NCI-H1694 treated with DMSO at 0.1 percent for 48 hours (cell line): ENCODE measurements around the gene PPP1R12B.
A peak's percentile ranks its signal among the peaks of the same experiment; 100 is the strongest.
"Not testable (repeated sequence)": the region's sequence is repeated elsewhere in the genome, so short reads cannot be mapped to it uniquely, and the experiment has no call there.

ENCODE experiments used
- DNase-seq: peaks from one replicate; lab custom pipeline; 2025; lab: John Stamatoyannopoulos, UW

The PPP1R12B gene

GRCh38 chr1:202561726-202562443 is 213.4 kb downstream of the PPP1R12B start:
- no peak for DNase-seq

- DNase-seq: no peak
Measured at GRCh38 chr1:202562444-202563060, 214.1 kb downstream of the PPP1R12B start.

- no peak for DNase-seq
Measured at GRCh38 chr1:202563818-202564217, 215.3 kb downstream of the PPP1R12B start.

- no peak for DNase-seq
Measured at GRCh38 chr1:202564958-202565495, 216.5 kb downstream of the PPP1R12B start.

GRCh38 chr1:202565890-202566602 is 217.5 kb downstream of the PPP1R12B start:
- no peak for DNase-seq

GRCh38 chr1:202567738-202568137 is 219.2 kb downstream of the PPP1R12B start:
- DNase-seq: no peak

- DNase-seq: no peak
Measured at GRCh38 chr1:202568410-202568809, 219.9 kb downstream of the PPP1R12B start.

GRCh38 chr1:202568826-202569225 is 220.3 kb downstream of the PPP1R12B start:
- DNase-seq: no peak

- no peak for DNase-seq
Measured at GRCh38 chr1:202569393-202570322, 221.2 kb downstream of the PPP1R12B start.

GRCh38 chr1:202571719-202572339 is 223.3 kb downstream of the PPP1R12B start:
- peak; percentile 46 for DNase-seq

GRCh38 chr1:202572867-202573266 is 224.4 kb downstream of the PPP1R12B start:
- no peak for DNase-seq

GRCh38 chr1:202575918-202576653 is 227.6 kb downstream of the PPP1R12B start:
- DNase-seq: no peak

- DNase-seq: no peak
Measured at GRCh38 chr1:202576816-202577215, 228.3 kb downstream of the PPP1R12B start.

- DNase-seq: no peak
Measured at GRCh38 chr1:202577381-202577780, 228.9 kb downstream of the PPP1R12B start.

GRCh38 chr1:202578001-202578504 is 229.6 kb downstream of the PPP1R12B start:
- DNase-seq: no peak

- no peak for DNase-seq
Measured at GRCh38 chr1:202578565-202578964, 230.1 kb downstream of the PPP1R12B start.

- no peak for DNase-seq
Measured at GRCh38 chr1:202579806-202580205, 231.3 kb downstream of the PPP1R12B start.

- no peak for DNase-seq
Measured at GRCh38 chr1:202580619-202581018, 232.1 kb downstream of the PPP1R12B start.

GRCh38 chr1:202582350-202582749 is 233.9 kb downstream of the PPP1R12B start:
- not testable (repeated sequence) for DNase-seq
